ENCODE measurements around the gene DCDC2C.

DCDC2C gene

GRCh38 chr2:3730646-3731045 lies 27.3 kb downstream of the DCDC2C start:
- TF ChIP-seq SIN3A (IDR thresholded peaks at IDR 0.05; ENCODE audit: borderline replicate concordance, insufficient read depth, low read length) (no peak), TAF1 (IDR thresholded peaks at IDR 0.05; ENCODE audit: borderline replicate concordance, insufficient read depth, low read length) (no peak), POLR2AphosphoS5 (IDR thresholded peaks at IDR 0.05; ENCODE audit: low read depth, low read length) (no peak), FOXP2 (optimal IDR thresholded peaks at IDR 0.05; ENCODE audit: borderline replicate concordance, extremely low read depth, extremely low read length, insufficient read depth) (no peak)
- TF ChIP-seq, protein P1, sequence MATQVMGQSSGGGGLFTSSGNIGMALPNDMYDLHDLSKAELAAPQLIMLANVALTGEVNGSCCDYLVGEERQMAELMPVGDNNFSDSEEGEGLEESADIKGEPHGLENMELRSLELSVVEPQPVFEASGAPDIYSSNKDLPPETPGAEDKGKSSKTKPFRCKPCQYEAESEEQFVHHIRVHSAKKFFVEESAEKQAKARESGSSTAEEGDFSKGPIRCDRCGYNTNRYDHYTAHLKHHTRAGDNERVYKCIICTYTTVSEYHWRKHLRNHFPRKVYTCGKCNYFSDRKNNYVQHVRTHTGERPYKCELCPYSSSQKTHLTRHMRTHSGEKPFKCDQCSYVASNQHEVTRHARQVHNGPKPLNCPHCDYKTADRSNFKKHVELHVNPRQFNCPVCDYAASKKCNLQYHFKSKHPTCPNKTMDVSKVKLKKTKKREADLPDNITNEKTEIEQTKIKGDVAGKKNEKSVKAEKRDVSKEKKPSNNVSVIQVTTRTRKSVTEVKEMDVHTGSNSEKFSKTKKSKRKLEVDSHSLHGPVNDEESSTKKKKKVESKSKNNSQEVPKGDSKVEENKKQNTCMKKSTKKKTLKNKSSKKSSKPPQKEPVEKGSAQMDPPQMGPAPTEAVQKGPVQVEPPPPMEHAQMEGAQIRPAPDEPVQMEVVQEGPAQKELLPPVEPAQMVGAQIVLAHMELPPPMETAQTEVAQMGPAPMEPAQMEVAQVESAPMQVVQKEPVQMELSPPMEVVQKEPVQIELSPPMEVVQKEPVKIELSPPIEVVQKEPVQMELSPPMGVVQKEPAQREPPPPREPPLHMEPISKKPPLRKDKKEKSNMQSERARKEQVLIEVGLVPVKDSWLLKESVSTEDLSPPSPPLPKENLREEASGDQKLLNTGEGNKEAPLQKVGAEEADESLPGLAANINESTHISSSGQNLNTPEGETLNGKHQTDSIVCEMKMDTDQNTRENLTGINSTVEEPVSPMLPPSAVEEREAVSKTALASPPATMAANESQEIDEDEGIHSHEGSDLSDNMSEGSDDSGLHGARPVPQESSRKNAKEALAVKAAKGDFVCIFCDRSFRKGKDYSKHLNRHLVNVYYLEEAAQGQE (IDR thresholded peaks at IDR 0.05; ENCODE audit: insufficient read depth in 1 of 2, low read depth in 2 of 2, low read length in 2 of 2): no peak

GRCh38 chr2:3731829-3732228 lies 28.5 kb downstream of the DCDC2C start:
- TF ChIP-seq POLR2AphosphoS5 (IDR thresholded peaks at IDR 0.05; ENCODE audit: low read depth, low read length) (no peak), FOXP2 (optimal IDR thresholded peaks at IDR 0.05; ENCODE audit: borderline replicate concordance, extremely low read depth, extremely low read length, insufficient read depth) (no peak), TAF1 (IDR thresholded peaks at IDR 0.05; ENCODE audit: borderline replicate concordance, insufficient read depth, low read length) (no peak), SIN3A (IDR thresholded peaks at IDR 0.05; ENCODE audit: borderline replicate concordance, insufficient read depth, low read length) (no peak)
- TF ChIP-seq, protein P1 (IDR thresholded peaks at IDR 0.05; ENCODE audit: insufficient read depth in 1 of 2, low read depth in 2 of 2, low read length in 2 of 2): no peak

DNA sequence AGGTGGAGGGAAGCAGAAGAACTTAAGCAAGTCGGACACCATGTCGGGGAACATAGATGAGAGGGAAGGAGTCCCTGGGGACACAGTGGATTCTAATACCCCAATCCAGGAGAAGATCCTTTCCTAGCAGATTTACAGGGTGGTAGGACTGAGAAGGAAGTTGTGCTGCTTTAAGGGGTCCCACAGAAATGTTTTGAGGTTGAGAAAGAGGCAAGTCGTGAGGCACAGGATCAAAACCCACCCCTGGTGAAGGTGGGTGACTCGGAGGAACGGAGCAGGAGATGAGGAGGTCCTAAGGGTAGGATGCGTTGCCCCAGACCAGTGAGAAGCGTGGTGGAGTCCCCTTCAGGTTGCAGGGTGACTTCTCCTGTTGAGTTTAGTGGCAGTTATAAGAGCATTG lies 32.7 kb downstream of the DCDC2C start:
- no peak for TF ChIP-seq FOXP2 (optimal IDR thresholded peaks at IDR 0.05; ENCODE audit: borderline replicate concordance, extremely low read depth, extremely low read length, insufficient read depth)
- no peak for TF ChIP-seq POLR2AphosphoS5 (IDR thresholded peaks at IDR 0.05; ENCODE audit: low read depth, low read length)
- TF ChIP-seq SIN3A (IDR thresholded peaks at IDR 0.05; ENCODE audit: borderline replicate concordance, insufficient read depth, low read length): no peak
- no peak for TF ChIP-seq TAF1 (IDR thresholded peaks at IDR 0.05; ENCODE audit: borderline replicate concordance, insufficient read depth, low read length)
- TF ChIP-seq, protein P1 (IDR thresholded peaks at IDR 0.05; ENCODE audit: insufficient read depth in 1 of 2, low read depth in 2 of 2, low read length in 2 of 2): no peak

- no peak for TF ChIP-seq POLR2AphosphoS5 (IDR thresholded peaks at IDR 0.05; ENCODE audit: low read depth, low read length)
- no peak for TF ChIP-seq SIN3A (IDR thresholded peaks at IDR 0.05; ENCODE audit: borderline replicate concordance, insufficient read depth, low read length)
- TF ChIP-seq, protein P1 (IDR thresholded peaks at IDR 0.05; ENCODE audit: insufficient read depth in 1 of 2, low read depth in 2 of 2, low read length in 2 of 2): no peak
- no peak for TF ChIP-seq TAF1 (IDR thresholded peaks at IDR 0.05; ENCODE audit: borderline replicate concordance, insufficient read depth, low read length)
- TF ChIP-seq FOXP2 (optimal IDR thresholded peaks at IDR 0.05; ENCODE audit: borderline replicate concordance, extremely low read depth, extremely low read length, insufficient read depth): no peak
These were observed 33.8 kb downstream of the DCDC2C start for GRCh38 chr2:3737128-3737527.

- TF ChIP-seq, protein P1 (IDR thresholded peaks at IDR 0.05; ENCODE audit: insufficient read depth in 1 of 2, low read depth in 2 of 2, low read length in 2 of 2): no peak
- TF ChIP-seq TAF1 (IDR thresholded peaks at IDR 0.05; ENCODE audit: borderline replicate concordance, insufficient read depth, low read length) (no peak), FOXP2 (optimal IDR thresholded peaks at IDR 0.05; ENCODE audit: borderline replicate concordance, extremely low read depth, extremely low read length, insufficient read depth) (no peak), SIN3A (IDR thresholded peaks at IDR 0.05; ENCODE audit: borderline replicate concordance, insufficient read depth, low read length) (no peak), POLR2AphosphoS5 (IDR thresholded peaks at IDR 0.05; ENCODE audit: low read depth, low read length) (no peak)
These were observed 35.1 kb downstream of the DCDC2C start for GRCh38 chr2:3738454-3738853.

Data from PFSK-1 (cell line).